Activated CD4-positive, alpha-beta T cell treated with anti-CD3 and anti-CD28 coated beads, Interleukin-2, amount 10 ng/mL, durations not matched to agents 24 days and 14 days (primary cell): ENCODE measurements around the gene BOLA3. TPM values are rescaled to one million over a fixed set of nuclear protein-coding genes. Genes with fewer than 3 reads are reported as not detected.

Experiments used
- DNase-seq: peaks from one replicate; pipeline ENCODE4 v3.0.0; 2022
- H3K27ac Mint-ChIP-seq: one replicate; pipeline ENCODE4 v1.8.0; 2022; ENCODE audit warnings: mild to moderate bottlenecking, mixed read lengths
- H3K27me3 Mint-ChIP-seq: one replicate; pipeline ENCODE4 v1.8.0; 2022; ENCODE audit warnings: mixed read lengths
- H3K36me3 Mint-ChIP-seq: one replicate; pipeline ENCODE4 v1.8.0; 2022; ENCODE audit warnings: low read depth, mild to moderate bottlenecking, mixed read lengths
- H3K4me1 Mint-ChIP-seq: one replicate; pipeline ENCODE4 v1.8.0; 2021; ENCODE audit warnings: mixed read lengths
- H3K4me3 Mint-ChIP-seq: one replicate; pipeline ENCODE4 v1.8.0; 2022; ENCODE audit warnings: mild to moderate bottlenecking, moderate library complexity, mixed read lengths
- H3K9me3 Mint-ChIP-seq: one replicate; pipeline ENCODE4 v1.8.0; 2021; ENCODE audit warnings: mixed read lengths
- intact Hi-C: fragments of 100-400 bp; cut with micrococcal nuclease; formaldehyde crosslinking; loops from one replicate; pipeline ENCODE4 v1.15.1; 2023
- total RNA-seq: library from RNA; stranded (reverse); gene quantifications from 2 replicates; pipeline ENCODE4 v1.2.3, GENCODE V29; 2022

Gene BOLA3
- total RNA-seq, 1 donor from 2014 or later: 103 TPM

- intact Hi-C loops: no loop called here
- Mint-ChIP-seq H3K36me3 (peaks cover 21% of the 10 kb centered on the region), H3K27ac (no peak overlapping the region), H3K9me3 (no peaks in the 10 kb centered on the region), H3K4me3 (no peak overlapping the region), H3K27me3 (no peaks in the 10 kb centered on the region), H3K4me1 (peaks cover 2% of the 10 kb centered on the region)
- no peak for DNase-seq
Measured at GRCh38 chr2:74104839-74105238, 42.9 kb downstream of the BOLA3 start.

GRCh38 chr2:74103763-74104162, 43.9 kb downstream of the BOLA3 start:
- Mint-ChIP-seq H3K9me3 (no peaks in the 10 kb centered on the region), H3K4me3 (no peak overlapping the region), H3K27ac (no peak overlapping the region), H3K36me3 (peaks cover 28% of the 10 kb centered on the region), H3K27me3 (no peaks in the 10 kb centered on the region), H3K4me1 (no peaks in the 10 kb centered on the region)
- no peak for DNase-seq
- intact Hi-C loops: no loop called here

- no peak overlapping the region for H3K27ac Mint-ChIP-seq
- no peak for DNase-seq
- no peaks in the 10 kb centered on the region for H3K4me1 Mint-ChIP-seq
- no peaks in the 10 kb centered on the region for H3K27me3 Mint-ChIP-seq
- H3K4me3 Mint-ChIP-seq: no peak overlapping the region
- peaks cover 28% of the 10 kb centered on the region for H3K36me3 Mint-ChIP-seq
- intact Hi-C loops: no loop called here
- no peaks in the 10 kb centered on the region for H3K9me3 Mint-ChIP-seq
Measured at GRCh38 chr2:74102516-74102915, 45.2 kb downstream of the BOLA3 start.

- H3K27me3 Mint-ChIP-seq: no peaks in the 10 kb centered on the region
- H3K27ac Mint-ChIP-seq: no peak overlapping the region
- H3K4me1 Mint-ChIP-seq: no peaks in the 10 kb centered on the region
- H3K36me3 Mint-ChIP-seq: peaks cover 28% of the 10 kb centered on the region
- DNase-seq: no peak
- H3K4me3 Mint-ChIP-seq: no peak overlapping the region
- H3K9me3 Mint-ChIP-seq: no peaks in the 10 kb centered on the region
- intact Hi-C loops: no loop called here
Measured at GRCh38 chr2:74101574-74102300, 46.0 kb downstream of the BOLA3 start.

- no peak for DNase-seq
Measured at GRCh38 chr2:74100254-74101216, 47.2 kb downstream of the BOLA3 start.

GRCh38 chr2:74099835-74100234, 47.9 kb downstream of the BOLA3 start:
- intact Hi-C loops: no loop called here
- Mint-ChIP-seq H3K4me3 (no peak overlapping the region), H3K36me3 (peaks cover 30% of the 10 kb centered on the region), H3K4me1 (no peaks in the 10 kb centered on the region), H3K27me3 (no peaks in the 10 kb centered on the region), H3K27ac (no peak overlapping the region), H3K9me3 (no peaks in the 10 kb centered on the region)
- DNase-seq: no peak

More at GRCh38 chr2:74100254-74101216, 47.2 kb downstream of the BOLA3 start:
- H3K27me3 Mint-ChIP-seq: no peaks in the 10 kb centered on the region
- H3K4me1 Mint-ChIP-seq: no peaks in the 10 kb centered on the region
- intact Hi-C loops: no loop called here
- no peak overlapping the region for H3K4me3 Mint-ChIP-seq
- H3K36me3 Mint-ChIP-seq: peaks cover 31% of the 10 kb centered on the region
- H3K9me3 Mint-ChIP-seq: no peaks in the 10 kb centered on the region
- H3K27ac Mint-ChIP-seq: no peak overlapping the region

- intact Hi-C loops: no loop called here
- no peak overlapping the region for H3K27ac Mint-ChIP-seq
- H3K36me3 Mint-ChIP-seq: peaks cover 36% of the 10 kb centered on the region
- H3K9me3 Mint-ChIP-seq: no peaks in the 10 kb centered on the region
- no peaks in the 10 kb centered on the region for H3K4me1 Mint-ChIP-seq
- H3K4me3 Mint-ChIP-seq: no peak overlapping the region
- no peaks in the 10 kb centered on the region for H3K27me3 Mint-ChIP-seq
- DNase-seq: no peak
Measured at GRCh38 chr2:74099271-74099670, 48.4 kb downstream of the BOLA3 start.

GRCh38 chr2:74097574-74097973, 50.1 kb downstream of the BOLA3 start:
- intact Hi-C loops: no loop called here
- H3K4me1 Mint-ChIP-seq: no peaks in the 10 kb centered on the region

GRCh38 chr2:74096052-74096451, 51.7 kb downstream of the BOLA3 start:
- no peaks in the 10 kb centered on the region for H3K4me1 Mint-ChIP-seq
- intact Hi-C loops: no loop called here
- peaks cover 32% of the 10 kb centered on the region for H3K36me3 Mint-ChIP-seq
- no peak overlapping the region for H3K4me3 Mint-ChIP-seq
- no peak for DNase-seq
- H3K9me3 Mint-ChIP-seq: no peaks in the 10 kb centered on the region
- H3K27me3 Mint-ChIP-seq: no peaks in the 10 kb centered on the region
- H3K27ac Mint-ChIP-seq: no peak overlapping the region

More at GRCh38 chr2:74097574-74097973, 50.1 kb downstream of the BOLA3 start:
- Mint-ChIP-seq H3K27ac (no peak overlapping the region), H3K36me3 (peaks cover 31% of the 10 kb centered on the region), H3K4me3 (no peak overlapping the region), H3K27me3 (no peaks in the 10 kb centered on the region), H3K9me3 (no peaks in the 10 kb centered on the region)
- no peak for DNase-seq

- DNase-seq: no peak
- no peak overlapping the region for H3K4me3 Mint-ChIP-seq
- H3K4me1 Mint-ChIP-seq: no peaks in the 10 kb centered on the region
- intact Hi-C loops: no loop called here
- H3K9me3 Mint-ChIP-seq: no peaks in the 10 kb centered on the region
- no peak overlapping the region for H3K27ac Mint-ChIP-seq
- peaks cover 32% of the 10 kb centered on the region for H3K36me3 Mint-ChIP-seq
- no peaks in the 10 kb centered on the region for H3K27me3 Mint-ChIP-seq
Measured at GRCh38 chr2:74095632-74096031, 52.1 kb downstream of the BOLA3 start.

- H3K4me1 Mint-ChIP-seq: no peaks in the 10 kb centered on the region
- intact Hi-C loops: no loop called here
- peaks cover 28% of the 10 kb centered on the region for H3K36me3 Mint-ChIP-seq
- no peaks in the 10 kb centered on the region for H3K9me3 Mint-ChIP-seq
- H3K27me3 Mint-ChIP-seq: no peaks in the 10 kb centered on the region
- no peak for DNase-seq
- no peak overlapping the region for H3K4me3 Mint-ChIP-seq
- H3K27ac Mint-ChIP-seq: no peak overlapping the region
Measured at GRCh38 chr2:74094291-74094690, 53.4 kb downstream of the BOLA3 start.

- intact Hi-C loops: no loop called here
- Mint-ChIP-seq H3K9me3 (no peaks in the 10 kb centered on the region), H3K4me1 (no peaks in the 10 kb centered on the region), H3K27me3 (no peaks in the 10 kb centered on the region), H3K27ac (no peak overlapping the region), H3K4me3 (no peak overlapping the region), H3K36me3 (peaks cover 27% of the 10 kb centered on the region)
- DNase-seq: no peak
Measured at GRCh38 chr2:74093840-74094239, 53.9 kb downstream of the BOLA3 start.

- H3K4me3 Mint-ChIP-seq: no peak overlapping the region
- H3K9me3 Mint-ChIP-seq: no peaks in the 10 kb centered on the region
- H3K27ac Mint-ChIP-seq: no peak overlapping the region
- DNase-seq: no peak
- intact Hi-C loops: no loop called here
- H3K36me3 Mint-ChIP-seq: peaks cover 27% of the 10 kb centered on the region
- H3K27me3 Mint-ChIP-seq: no peaks in the 10 kb centered on the region
- H3K4me1 Mint-ChIP-seq: no peaks in the 10 kb centered on the region
Measured at GRCh38 chr2:74093426-74093825, 54.3 kb downstream of the BOLA3 start.

- Mint-ChIP-seq H3K27me3 (no peaks in the 10 kb centered on the region), H3K9me3 (no peaks in the 10 kb centered on the region), H3K4me1 (no peaks in the 10 kb centered on the region), H3K27ac (no peak overlapping the region), H3K36me3 (peaks cover 27% of the 10 kb centered on the region), H3K4me3 (no peak overlapping the region)
- DNase-seq: no peak
- intact Hi-C loops: loop anchor here (1.0 kb wide), 1 partner anchor 28 kb away; no protein-coding TSS in a partner anchor
Measured at GRCh38 chr2:74092275-74092674, 55.4 kb downstream of the BOLA3 start.
